ENCODE data around the gene F11R.

F11R gene

DNA sequence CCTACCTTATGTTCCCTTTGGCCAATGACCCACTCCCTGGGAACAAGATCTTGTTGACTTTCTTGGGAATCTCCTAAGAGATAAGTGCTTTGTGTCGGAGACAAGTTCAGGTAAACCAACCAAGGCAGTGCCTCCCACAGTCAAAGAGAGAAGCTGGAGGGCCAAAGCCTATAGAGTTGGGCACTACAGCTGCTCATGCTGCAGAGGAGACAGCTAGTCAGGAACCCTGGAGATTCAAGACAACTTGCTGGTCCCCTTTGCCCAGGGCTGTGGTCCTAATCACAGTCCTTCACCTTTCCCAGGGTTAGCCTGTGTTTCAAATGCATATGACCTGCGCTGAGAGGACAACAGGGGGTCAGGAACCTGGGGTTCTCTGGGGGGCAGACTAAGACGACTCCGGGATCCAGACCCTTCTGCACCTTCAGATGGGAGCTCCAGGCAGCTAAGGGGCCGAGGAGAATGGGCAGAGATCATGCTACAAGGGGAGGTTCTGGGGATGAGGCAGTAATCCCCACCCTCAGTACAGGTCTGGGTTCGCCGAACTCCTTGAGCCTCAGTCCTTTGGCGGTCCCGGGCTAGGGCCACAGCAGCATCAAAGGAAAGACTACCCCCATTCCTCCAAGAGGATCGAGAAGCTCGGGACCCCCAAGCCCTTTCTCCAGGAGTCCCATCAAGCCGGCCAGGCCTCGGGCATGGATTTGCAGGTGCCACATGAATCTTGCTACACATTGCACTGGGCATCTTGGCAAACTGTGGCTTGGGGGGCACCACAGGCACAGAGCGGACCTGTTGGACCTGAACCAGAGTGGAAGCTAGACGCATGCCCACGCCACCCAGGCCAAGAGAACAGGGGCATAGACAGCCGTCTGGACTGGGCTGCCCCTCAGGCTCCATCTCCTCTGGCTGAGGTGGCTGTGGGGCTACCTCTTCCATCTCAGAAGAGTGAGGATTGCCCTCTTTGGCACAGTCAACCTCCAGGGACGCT, 26.8 kb upstream of the F11R start:
- Histone ChIP-seq H3K27me3 (ENCODE audit: control insufficient read depth, insufficient read depth, low read length) (no peaks in the 10 kb centered on the region), H3K4me3 (ENCODE audit: low read depth, low read length) (no peak overlapping the region), H2AFZ (no peak overlapping the region), H3K27ac (no peak overlapping the region), H3K36me3 (ENCODE audit: control insufficient read depth, insufficient read depth, low read length) (no peaks in the 10 kb centered on the region), H3K4me2 (ENCODE audit: low read length) (no peak overlapping the region), H3K4me1 (peaks cover 6% of the 10 kb centered on the region), H3K9ac (no peak overlapping the region), H3K79me2 (peaks cover 8% of the 10 kb centered on the region), H3K9me3 (ENCODE audit: control insufficient read depth, low read length) (no peaks in the 10 kb centered on the region)
- TF ChIP-seq CTCF (IDR thresholded peaks at IDR 0.05): no peak

- H3K4me2 ChIP-seq (ENCODE audit: low read length): peak overlapping the region; percentile 82
- H2AFZ ChIP-seq: peak overlapping the region; percentile 92
- H3K27ac ChIP-seq: peak overlapping the region; percentile 98
- no peaks in the 10 kb centered on the region for H3K27me3 ChIP-seq (ENCODE audit: control insufficient read depth, insufficient read depth, low read length)
- no peak overlapping the region for H3K9ac ChIP-seq
- H3K36me3 ChIP-seq (ENCODE audit: control insufficient read depth, insufficient read depth, low read length): no peaks in the 10 kb centered on the region
- TF ChIP-seq CTCF (IDR thresholded peaks at IDR 0.05): no peak
- no peaks in the 10 kb centered on the region for H3K9me3 ChIP-seq (ENCODE audit: control insufficient read depth, low read length)
- peak overlapping the region; percentile 87 for H3K4me3 ChIP-seq (ENCODE audit: low read depth, low read length)
- peaks cover 6% of the 10 kb centered on the region for H3K4me1 ChIP-seq
- peaks cover 8% of the 10 kb centered on the region for H3K79me2 ChIP-seq
Measured at GRCh38 chr1:161046605-161047228, 25.8 kb upstream of the F11R start.

DNA sequence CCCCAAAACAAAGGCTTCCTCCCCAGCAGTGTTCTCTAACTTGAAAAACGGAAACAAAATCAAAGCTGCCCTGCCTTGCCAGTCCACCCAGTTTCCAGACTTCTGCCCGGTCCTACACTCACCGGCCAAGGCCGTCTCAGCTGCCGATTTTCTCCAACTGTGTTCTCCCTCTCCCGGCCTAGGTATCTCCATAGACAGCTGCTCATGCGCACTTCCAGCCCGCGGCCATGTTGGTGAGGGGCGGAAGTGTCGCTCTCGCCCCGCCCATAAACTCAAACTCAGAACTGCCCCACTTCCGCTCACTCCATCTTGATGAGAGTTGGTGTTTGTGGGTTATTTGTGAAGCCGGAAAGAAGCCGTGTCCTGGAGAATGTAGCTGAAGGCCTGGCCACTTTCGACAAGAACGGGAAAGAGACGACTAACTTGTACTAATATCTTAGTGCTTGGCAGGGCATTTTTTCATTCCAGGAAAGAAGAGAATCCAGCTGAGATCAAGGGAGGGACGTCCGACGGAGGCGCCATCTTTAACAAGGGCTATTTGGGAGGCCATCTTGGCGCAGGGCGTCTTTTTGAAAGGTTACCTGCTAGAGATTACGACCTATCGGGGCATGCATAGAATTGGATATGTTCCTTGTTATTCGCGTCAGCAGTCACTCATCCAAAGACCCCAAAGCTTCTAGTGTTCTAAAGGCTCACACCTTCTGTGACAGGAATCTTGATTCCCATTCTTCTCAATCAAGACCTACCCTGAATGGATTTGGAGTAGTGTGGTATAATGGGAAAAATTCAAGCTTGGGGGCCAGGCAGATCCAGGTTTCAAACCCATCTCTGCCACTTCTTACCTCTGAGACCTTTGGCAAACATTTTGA, 25.0 kb upstream of the F11R start, which contains the start of gene USF1:
Gene USF1 (minus strand): TSS at position 242 of the 869 bp plus-strand sequence. CDS start 2,702 bp downstream, outside the sequence.
- Histone ChIP-seq H3K4me1 (peaks cover 6% of the 10 kb centered on the region), H3K27me3 (ENCODE audit: control insufficient read depth, insufficient read depth, low read length) (no peaks in the 10 kb centered on the region), H3K36me3 (ENCODE audit: control insufficient read depth, insufficient read depth, low read length) (no peaks in the 10 kb centered on the region), H3K9me3 (ENCODE audit: control insufficient read depth, low read length) (no peaks in the 10 kb centered on the region), H3K4me2 (ENCODE audit: low read length) (peak within 1 kb of the TSS; percentile 82), H3K9ac (peak within 1 kb of the TSS; percentile 22), H2AFZ (peak within 1 kb of the TSS; percentile 92), H3K4me3 (ENCODE audit: low read depth, low read length) (peak within 1 kb of the TSS; percentile 87), H3K27ac (peak within 1 kb of the TSS; percentile 98), H3K79me2 (peaks cover 8% of the 10 kb centered on the region)
- no peak for TF ChIP-seq CTCF (IDR thresholded peaks at IDR 0.05)

DNA sequence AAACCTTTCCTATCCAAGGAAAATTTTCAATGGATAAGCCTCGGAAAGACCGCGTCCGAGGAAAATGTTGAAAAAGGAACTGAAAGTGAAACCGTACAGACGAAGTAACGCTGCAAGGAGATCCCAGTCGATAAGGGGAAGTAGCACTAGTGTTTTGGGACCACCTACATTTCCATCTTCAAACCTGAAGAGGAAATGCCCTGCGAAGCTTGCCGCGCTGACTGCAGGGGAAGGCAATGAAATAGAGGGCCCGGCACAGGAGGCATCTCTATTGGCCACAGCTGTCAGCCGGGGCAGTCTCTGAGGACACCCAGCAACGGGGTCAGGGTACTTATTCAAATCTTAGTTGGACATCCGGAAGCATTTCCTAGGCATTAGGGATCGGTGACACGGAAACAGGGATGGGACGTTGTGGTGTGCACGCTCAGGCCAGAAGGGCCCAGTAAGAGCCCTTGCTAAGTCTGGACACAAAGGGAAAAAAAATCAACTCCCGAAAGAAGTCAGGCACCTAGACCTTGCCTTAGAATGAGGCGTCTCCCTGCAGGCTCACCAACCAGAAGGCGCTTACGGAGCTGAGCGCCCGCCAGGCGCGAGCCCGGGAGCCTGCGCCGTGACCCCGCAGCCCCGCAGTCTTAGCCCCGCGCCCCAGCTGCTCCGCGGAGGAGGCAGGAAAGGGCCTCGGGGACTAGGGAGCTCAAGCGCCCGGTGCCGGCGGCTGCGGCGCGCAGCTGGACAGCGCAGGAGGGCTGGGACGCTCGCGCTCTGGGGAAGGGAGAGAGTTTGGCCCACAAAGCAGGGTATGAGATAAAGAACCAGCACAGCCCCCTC, 24.2 kb upstream of the F11R start:
- Histone ChIP-seq H3K27ac (peak overlapping the region; percentile 98), H3K9ac (peak overlapping the region; percentile 22), H3K4me2 (ENCODE audit: low read length) (peak overlapping the region; percentile 70)

More for the DNA sequence above, 24.2 kb upstream of the F11R start:
- peak overlapping the region; percentile 87 for H3K4me3 ChIP-seq (ENCODE audit: low read depth, low read length)
- no peaks in the 10 kb centered on the region for H3K36me3 ChIP-seq (ENCODE audit: control insufficient read depth, insufficient read depth, low read length)
- H3K79me2 ChIP-seq: peaks cover 8% of the 10 kb centered on the region
- H3K4me1 ChIP-seq: peaks cover 6% of the 10 kb centered on the region
- no peaks in the 10 kb centered on the region for H3K27me3 ChIP-seq (ENCODE audit: control insufficient read depth, insufficient read depth, low read length)
- H2AFZ ChIP-seq: peak overlapping the region; percentile 92
- H3K9me3 ChIP-seq (ENCODE audit: control insufficient read depth, low read length): no peaks in the 10 kb centered on the region
- no peak for TF ChIP-seq CTCF (IDR thresholded peaks at IDR 0.05)

Measured in parathyroid adenoma (tissue), 2 donors.